ENCODE measurements around the gene RHBDF1.

DNA sequence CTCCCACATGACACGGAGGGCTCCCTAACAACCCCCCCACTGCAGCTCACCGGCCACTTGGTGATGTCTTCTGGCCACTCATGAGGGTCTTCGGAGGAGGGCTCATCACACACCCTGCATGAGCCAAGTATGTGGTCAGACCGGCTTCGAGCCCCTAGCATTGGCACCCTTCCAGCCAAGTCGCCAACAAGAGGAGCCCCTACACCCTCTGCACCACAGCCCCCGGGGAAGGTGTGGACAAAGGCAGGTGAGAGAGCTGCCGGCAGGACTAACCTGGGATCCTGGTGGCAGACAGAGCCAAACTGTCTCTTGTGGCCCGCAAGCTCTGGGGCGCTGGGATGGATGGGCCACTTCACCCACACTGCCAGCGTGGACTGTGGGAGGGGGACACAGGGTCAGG lies 12.3 kb downstream of the RHBDF1 start:
- TF ChIP-seq, protein P1, sequence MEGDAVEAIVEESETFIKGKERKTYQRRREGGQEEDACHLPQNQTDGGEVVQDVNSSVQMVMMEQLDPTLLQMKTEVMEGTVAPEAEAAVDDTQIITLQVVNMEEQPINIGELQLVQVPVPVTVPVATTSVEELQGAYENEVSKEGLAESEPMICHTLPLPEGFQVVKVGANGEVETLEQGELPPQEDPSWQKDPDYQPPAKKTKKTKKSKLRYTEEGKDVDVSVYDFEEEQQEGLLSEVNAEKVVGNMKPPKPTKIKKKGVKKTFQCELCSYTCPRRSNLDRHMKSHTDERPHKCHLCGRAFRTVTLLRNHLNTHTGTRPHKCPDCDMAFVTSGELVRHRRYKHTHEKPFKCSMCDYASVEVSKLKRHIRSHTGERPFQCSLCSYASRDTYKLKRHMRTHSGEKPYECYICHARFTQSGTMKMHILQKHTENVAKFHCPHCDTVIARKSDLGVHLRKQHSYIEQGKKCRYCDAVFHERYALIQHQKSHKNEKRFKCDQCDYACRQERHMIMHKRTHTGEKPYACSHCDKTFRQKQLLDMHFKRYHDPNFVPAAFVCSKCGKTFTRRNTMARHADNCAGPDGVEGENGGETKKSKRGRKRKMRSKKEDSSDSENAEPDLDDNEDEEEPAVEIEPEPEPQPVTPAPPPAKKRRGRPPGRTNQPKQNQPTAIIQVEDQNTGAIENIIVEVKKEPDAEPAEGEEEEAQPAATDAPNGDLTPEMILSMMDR (conservative IDR thresholded peaks at IDR 0.05) = no peak
- no peak for TF ChIP-seq ZFX (IDR thresholded peaks at IDR 0.05)
